NCI-H524 (cell line): Measurements from ENCODE around the gene PHLDB2.

ENCODE experiments used
- DNase-seq, 2 experiments: peaks; one replicate each; lab custom pipeline; 2025; lab: John Stamatoyannopoulos, UW

The PHLDB2 gene

DNA sequence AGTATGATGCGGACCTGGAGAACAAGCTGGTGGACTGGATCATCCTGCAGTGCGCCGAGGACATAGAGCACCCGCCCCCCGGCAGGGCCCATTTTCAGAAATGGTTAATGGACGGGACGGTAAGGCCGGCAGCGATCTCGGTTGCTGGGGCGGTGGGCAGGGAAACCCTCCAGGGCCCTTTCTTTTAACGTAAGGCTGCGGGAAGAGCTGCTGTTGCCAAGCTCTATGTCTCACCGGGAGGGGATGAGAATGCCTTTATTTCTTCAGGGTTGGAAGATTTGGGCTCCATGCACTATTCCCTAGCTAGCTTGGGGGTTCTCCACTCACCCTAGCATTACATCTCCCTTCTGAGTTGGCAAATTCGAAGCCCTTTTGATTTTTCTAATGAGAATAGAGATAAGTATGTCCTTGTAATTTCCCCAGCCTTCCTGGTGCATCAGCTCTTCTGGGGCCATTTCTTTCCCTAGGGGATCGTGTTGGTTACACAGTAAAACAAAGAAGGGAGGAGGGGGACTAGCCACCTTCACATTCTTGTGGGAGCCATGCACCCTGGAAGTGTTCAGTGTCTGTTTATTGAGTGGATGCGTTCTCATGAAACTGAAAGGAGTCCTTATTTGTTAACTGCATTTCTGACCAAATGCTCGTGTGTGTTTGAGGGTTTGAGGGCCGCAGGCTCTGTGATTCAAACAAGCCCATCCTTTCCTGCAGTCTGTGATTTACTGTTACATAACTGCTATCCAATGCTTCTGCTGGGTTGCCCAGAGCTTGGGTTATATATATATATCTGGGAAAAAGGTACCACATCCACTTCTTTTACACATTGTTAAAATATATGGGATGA lies 140.6 kb downstream of the PHLDB2 start:
- peak in 1 of 2 experiments; percentile 46 for DNase-seq

DNA sequence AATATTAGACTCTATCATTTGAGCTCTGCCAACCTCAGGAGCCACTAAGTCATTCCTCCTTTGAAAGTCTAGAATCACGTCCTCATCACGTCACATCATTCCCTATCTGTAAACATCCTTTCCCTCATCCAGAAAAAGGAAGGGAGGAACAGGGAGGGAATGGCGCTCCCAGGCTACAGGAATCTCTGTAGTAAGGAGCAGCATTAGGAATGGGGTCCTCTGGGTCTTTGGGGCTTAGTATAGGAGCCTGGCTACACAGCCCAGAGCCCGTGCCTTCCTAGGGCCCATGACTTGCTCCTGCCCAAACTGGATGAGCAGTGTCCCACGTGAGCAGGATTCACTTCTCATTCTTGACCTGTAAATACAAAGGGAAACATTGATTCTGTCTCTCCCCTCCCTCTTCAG lies 141.3 kb downstream of the PHLDB2 start:
- DNase-seq: no peak

DNA sequence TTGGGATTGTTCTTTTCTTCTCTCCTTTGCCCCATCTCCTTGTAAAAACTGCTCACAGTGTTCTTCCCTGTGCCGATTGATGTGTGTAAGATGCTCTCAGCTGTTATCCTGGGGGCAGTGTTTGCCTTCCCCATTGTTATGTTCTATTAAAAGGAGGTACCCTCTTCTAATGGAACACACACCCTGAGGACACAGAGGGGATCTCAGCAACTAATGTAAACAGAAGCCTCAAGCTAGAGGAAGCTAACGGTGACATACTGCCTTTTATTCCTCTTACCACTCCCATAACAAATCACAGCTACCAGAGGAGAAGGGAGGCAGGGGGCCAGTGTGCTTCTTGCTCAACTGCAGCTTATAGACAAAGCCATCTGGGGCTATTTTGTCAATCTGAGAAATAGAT lies 141.9 kb downstream of the PHLDB2 start:
- DNase-seq: no peak

DNA sequence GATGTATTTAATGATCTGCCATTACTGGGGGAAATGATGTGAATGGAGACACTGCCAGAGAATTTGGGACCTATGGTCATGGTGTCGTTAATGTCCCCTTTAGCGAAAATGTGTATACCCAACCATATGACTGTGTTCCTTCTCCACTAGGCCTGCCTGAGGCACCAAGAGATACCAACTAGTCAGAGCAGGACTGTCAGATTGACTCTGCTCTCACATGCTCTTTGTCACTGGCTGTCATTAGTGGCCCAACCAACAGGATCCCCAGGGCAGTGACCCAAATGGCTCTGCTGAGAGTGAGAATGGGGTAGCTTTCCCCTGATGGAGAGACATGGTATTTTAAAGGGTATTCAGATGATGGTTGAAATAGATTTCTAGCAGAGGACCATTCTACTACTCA lies 142.5 kb downstream of the PHLDB2 start:
- DNase-seq: no peak

DNA sequence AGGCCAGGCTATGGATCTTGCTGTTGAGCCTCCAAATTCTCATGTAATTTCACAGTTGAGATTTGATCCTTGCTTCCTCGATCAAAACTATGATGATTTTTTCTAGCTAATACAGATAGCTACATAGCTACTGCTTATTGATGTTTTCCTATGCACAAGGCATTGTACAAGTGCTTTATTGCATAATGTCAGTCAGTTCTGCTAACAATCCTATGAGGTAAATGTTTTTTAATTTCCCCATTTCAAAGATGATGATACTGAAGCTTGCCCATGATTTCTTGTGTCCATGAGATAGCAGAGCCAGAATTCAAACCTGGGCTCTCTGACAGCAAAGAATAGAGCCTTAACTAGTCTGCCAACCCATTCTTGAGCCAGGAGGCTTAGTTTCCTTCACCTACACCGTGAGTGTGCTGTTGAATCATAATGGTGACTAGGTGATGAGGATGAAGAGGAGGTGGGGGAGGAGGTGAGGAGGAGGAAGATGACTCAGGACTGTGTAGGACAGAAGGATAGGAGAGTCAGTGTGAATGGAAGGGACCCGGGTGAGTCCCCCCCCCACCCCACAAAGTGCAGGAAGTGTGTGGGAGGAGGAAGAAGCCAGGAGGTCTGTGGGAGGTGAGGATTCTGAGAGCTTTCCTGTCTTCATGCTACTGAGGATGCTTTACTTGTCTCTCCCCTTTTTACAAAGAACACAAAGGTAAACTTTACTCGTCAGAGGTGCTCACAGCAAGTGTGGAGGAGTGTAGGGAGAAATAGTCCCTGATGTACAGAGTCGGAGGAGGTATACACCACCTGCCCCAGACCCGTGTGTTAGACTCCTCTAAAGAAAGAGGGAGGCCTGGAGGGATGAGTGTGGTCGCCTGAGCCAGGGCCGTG lies 143.3 kb downstream of the PHLDB2 start:
- DNase-seq: no peak

DNA sequence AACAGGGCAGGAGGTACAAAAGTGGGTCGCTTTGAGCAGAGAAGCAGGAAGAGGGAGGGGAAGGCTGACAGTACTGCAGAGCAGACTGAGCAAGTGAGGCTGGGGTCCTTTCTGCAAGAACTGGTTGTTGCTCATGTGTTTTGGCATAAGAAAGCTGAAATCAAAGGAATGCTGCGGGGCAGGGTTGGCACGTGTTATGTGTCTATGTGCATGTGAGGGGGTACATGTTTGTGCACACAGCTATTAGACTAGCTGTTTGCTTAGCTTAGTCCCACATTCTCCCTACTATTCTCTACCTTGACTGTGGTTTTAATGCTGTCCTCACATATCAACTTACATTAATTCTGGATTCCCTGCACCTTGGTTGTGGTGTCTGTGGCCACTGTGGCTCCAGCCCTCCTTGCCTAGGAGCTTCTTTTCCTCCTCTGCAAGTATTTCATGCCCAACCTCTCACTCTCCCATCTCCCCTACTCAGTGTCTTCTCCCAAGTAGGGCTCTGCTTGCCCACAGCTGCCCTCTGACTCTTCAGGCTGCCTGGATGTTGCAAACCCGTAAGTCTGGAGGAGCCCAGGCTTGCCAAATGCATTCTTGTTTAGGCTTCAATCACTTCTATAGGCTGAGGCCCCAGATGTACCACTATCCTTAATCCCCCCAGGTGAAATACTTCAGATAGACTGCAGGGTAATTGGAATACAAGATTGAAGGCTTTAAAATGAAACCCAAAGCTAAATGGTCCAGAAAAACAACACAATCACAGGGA lies 144.4 kb downstream of the PHLDB2 start:
- DNase-seq: peak in 1 of 2 experiments; percentile 55

DNA sequence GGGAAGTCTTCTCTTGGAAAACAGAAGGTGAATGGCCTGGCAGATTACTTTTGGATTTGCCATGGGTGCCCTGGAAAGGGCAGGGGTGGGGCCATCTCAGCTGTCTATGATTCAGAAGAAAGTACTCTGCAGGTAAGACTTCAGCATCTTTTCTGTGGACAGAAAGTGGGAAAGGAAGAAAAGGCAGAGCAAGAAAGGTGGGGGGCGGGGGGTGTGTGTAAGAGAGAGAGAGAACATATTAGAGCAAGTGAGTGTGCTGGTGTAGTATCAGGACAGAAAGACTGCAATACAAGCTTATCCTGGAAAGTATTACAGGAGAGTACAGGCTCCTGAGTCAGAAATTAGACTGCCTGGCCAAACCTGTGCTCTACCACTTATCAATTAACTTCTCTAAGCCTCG lies 145.1 kb downstream of the PHLDB2 start:
- DNase-seq: no peak

DNA sequence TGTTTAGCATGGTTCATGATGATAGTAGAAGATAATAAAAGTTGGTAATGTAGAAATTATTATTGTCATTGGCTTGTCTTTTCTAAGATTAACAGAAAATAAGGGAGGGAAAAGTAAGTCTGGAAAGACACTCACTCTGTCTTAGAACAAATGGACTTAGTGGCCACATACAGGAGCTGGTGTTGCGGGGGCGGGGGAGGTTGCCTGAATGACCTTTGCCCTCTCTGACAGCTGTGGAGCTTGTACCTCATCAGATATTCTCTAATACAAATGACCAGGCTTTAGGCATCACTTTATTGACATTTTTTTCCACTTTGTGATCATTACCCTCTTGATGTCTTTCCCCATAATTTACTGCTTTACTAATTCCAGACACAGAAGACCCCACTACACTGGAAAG lies 145.6 kb downstream of the PHLDB2 start:
- DNase-seq: no peak

DNA sequence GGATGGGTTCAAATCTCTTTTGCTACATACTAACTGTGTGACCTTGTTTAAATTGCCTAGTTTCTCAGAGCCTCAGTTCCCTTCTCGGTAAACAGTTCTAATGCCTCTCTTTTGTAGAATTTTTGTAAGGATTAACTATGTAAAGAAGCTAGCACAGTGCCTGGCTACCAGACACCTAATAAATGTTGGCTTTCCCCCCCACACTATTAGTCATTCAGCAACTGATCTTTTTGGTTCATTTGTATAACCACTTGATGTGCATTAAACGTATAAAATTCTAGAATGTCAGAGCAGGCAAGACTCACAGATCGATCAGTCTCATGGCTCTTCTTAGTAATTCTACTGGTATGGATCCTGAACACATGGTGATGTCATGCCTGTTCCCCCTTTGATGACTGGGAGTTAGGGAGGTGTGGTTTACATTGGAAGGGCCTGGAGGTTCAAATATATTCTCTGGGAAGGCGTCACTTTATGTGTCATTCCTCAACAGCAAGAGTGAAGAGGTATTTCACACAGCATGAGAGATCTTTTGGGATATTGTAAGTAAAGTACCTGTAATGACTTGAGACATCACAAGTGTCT lies 146.1 kb downstream of the PHLDB2 start:
- DNase-seq: no peak

DNA sequence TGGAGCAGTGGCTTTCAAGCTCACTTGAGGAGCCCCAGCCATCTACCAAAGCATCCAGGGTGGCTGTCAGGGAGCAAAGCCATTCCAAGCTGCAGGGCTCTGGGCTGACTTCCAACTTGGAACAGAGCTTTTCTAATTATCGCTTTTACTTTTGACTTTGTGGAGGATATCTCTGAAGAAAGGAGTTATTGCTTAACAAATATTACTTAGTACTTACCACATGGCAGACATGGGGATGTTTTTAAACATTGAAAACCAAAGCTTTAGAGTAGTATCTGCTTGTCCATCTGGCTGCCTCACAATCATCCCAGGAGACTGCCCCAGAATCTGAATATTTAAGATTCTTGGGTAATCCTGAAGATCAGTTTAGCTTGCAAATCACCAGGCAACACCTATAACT lies 148.6 kb downstream of the PHLDB2 start:
- no peak for DNase-seq

DNA sequence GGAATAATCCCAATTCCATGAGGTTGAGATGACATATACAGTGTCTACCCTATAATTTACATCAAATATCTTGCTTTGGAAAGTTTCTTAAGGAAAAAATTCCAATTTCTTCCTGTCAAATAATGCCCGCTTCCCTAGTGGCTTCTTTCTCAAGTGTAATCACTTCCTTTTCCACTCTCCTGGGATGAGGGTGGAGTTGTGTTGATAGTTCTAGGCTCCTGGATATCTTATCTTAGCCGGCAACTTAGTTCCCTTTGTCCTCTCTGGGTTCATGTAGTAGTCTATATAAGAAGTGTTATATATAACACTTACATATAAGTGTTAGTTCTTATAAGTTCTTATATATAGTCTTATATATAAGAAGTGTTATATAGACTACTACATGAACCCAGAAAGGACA lies 150.6 kb downstream of the PHLDB2 start:
- no peak for DNase-seq

DNA sequence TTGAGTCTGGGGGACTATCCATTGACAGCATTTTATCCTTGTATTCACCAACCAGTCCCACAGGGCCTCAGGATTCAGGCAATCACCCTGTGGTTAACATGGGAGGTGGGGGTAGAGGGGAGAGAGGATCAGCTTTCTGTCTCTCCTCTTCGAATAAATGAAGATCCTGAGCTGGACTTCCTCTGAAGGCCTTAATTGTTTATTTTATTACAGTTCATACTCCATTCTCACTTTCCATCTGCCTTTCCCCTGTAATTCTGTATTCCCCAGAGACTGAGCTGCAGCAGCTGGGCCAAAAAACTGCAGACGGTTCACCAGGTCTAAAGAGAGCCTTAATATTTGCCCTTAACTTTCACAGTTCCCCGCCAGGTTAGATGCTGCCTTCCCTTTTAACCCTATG lies 151.6 kb downstream of the PHLDB2 start:
- peak; percentile 82 to 94 for DNase-seq

DNA sequence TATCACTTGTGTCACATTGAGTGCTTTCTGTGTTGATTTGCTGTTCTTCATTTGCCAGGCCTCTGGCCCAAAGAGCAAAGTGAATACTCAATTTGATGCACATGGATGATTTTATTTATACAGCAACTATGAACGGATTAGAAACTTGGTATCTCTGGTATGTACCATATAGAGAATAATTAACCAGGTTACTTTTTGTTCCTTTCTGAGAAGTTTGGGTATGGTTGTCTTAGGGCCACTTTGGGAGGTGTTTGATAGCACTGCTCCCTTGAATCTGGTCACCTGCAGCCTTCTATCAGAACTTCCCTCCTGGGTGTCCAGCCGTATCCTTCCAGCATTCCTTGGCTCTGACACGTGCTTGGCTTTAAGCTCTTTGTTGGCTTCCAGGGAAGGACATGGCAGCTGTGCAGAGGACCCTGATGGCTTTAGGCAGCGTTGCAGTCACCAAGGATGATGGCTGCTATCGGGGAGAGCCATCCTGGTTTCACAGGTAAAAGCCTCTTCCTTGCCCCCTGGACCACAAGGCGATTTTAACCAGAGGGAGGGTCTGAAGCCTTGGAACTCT lies 152.4 kb downstream of the PHLDB2 start:
- no peak for DNase-seq

DNA sequence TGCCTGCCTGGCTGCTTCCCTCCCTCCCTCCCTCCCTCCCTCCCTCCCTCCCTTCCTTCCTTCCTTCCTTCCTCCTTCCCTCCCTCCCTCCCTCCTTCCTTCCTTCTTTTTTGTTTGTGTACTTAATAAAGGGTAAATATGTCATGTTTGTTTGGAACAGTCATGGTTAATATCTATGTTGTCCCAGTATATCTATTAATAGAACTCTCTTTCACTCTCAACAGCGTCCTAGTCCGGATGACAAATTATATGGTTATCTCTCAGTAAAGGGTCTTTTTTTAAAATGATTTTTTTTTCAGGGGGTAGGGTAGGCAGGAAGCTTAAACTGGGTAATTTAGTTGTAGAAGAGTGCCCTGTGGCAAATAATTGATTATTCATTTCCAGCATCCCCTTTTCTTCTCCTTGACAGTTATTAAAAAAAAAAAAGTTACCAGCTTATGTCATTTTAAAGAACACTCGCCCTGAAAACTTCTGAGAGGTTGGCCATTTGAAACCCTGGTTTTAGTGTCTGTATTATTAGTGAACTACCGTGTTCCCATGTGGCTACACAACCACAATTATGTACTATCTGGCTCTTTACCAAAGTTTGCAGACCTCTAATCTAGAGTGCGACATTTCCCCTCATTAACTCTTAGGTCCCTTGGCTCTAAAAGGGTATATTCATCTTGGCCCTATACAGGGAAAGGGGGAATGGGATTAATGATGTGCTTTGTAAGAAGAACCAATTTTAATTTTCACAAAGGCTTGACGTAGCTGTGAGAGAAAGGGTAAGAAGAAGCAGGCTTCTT lies 153.3 kb downstream of the PHLDB2 start:
- DNase-seq: no peak

DNA sequence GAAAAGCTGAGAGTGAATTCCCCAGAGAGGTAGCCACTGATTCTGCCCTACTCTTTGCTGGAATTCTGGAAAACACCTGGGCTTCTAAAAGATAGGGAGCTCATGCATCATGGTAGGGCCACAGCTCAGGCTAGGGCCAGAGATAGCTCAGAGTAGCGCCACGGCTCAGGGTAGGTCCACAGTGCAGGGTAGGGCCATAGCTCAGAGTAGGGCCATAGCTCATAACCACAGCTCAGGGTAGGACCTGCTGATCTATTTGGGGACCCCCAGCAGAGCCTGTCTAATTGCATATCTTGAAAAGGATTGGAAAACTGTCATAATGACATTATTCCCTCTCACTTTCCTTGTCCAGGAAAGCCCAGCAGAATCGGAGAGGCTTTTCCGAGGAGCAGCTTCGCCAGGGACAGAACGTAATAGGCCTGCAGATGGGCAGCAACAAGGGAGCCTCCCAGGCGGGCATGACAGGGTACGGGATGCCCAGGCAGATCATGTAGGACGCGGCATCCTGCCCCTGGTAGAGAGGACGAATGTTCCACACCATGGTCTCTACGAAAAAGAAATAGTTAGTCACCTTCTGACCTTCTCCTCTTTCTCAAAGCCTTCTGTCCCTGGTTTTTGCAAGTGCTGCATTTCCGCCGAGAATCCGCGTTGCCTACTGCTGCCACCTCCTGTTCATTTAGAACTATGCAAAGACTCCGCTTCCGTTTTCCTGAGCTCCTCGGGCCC lies 154.2 kb downstream of the PHLDB2 start:
- DNase-seq: peak; percentile 65 to 66

DNA sequence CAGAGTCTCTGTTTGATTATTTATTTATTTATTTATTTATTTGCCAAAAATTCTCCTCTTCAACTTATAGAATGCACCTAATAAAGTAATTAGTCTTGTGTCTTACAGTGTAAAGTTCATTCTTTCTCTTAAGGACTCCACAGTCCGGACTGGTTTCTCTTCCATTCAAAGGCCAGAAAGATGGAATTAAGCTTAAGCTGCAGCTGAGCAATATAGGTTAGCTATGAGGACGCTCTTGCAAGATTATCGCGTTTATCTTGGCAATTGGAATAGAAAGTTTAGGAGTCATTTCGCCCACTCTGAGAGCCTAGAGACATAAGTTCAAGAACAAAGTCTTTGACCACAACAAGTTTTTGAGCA lies 154.7 kb downstream of the PHLDB2 start:
- no peak for DNase-seq

DNA sequence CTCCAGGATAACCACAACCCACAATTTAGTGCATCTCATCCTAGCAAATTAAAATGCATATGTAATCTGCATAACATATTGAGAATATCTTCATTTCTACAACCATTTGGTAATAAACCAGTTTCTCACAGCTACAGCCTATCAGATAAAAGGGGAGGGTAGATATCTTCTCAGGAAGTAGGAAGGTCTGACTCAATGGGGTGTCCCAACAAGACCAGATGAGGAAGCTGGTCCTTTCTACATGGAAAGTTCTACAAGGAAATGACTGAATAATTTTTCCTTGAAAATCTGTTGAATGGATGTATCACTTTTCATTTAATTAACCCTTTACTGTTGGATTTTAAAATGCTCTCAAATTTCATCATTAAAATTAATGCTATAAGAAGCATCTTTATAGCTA lies 158.0 kb downstream of the PHLDB2 start:
- DNase-seq: no peak

DNA sequence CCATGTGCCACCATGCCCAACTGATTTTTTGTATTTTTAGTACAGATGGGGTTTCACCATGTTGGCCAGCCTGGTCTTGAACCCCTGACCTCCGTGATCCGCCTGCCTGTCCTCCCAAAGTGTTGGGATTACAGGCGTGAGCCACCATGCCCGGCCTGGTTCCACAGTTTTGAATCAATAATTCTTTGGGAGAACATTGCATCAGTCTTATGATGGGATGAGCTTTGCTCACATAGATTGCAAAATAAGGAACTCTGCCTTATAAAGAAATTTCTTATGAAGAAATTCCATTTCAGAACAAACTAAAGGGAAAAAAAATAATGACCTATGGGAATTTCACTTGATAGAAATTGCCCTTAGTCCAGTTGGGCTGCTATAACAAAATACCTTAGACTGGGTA lies 159.6 kb downstream of the PHLDB2 start:
- no peak for DNase-seq

DNA sequence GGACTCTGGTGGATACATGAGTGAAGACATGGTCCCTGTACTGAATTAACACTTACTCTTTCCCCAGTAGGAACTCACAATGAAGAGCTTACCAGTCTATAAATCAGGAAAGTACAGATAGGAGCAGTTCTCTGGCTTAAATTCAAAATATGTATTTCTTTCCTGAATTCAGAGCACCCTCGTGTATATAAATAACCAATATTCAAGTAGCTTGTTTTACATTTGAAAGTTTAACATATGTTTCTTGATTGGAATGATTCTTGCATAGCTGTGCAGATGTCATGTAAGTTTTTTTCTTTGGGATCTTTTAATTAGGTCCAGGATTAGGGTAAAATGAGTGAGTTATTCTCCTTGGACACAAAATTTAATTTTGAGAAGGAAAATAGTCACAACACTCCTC lies 160.7 kb downstream of the PHLDB2 start:
- no peak for DNase-seq

DNA sequence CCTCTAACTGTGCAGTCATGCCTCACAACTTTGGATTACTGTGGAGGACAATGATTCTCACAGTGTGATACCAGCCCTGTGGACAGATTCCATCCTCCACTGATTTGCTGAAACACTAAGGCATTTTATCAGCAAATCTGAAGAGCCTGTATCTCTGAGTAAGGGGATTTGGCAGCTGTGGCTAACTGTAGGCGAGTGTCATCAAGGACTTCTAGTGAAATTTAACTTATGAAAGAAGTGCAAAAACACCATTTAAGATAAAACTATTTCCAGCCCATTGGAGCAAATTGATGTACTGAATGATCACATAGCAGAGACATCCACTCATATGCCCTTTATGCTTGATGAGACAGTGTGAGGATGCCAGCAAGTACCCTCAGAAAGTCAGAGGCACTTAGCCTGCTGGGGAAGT lies 161.6 kb downstream of the PHLDB2 start:
- no peak for DNase-seq
